Fibroblast of the conjunctiva (primary cell): ENCODE results near the gene ERBIN.
"Not testable (repeated sequence)": the region's sequence is repeated elsewhere in the genome, so short reads cannot be mapped to it uniquely, and the experiment has no call there.

Experiments used
- DNase-seq: peaks from one replicate; pipeline ENCODE4 v3.0.0-alpha.2; 2010; ENCODE audit warnings: low read depth

ERBIN gene

DNA sequence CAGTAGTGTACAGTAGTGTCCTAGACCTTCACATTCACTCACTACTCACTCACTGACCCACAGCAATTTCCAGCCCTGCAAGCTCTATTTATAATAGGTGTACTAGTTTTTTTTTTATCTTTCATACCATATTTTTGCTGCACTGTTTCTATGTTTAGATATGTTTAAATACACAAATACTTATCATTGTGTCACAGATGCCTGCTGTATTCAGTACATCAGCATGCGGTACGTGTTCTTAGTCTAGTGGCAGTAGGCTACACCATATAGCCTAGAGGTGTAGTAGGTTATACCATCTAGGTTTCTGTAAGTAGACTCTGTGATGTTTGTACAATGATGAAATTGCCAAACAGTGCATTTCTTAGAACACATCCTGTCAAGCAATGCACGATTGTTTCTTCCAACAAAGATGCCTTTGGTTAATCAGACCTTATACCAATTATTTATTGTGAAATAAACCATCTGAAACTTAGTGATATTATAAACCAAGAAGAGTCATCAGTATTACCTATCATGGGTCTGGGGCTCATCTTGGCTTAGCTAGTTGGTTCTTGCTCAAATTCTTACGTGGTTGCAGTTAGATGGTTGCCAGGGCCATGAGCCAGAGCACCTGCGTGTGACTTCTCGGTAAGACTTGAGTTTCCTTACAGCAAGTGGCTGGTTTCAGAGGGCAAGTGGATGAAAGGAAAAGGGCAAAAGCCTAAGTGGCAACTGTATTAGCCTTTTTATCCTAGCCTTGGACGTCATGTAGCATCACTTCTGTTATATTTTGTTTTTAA is 41.1 kb downstream of the ERBIN start:
- no peak for DNase-seq

DNA sequence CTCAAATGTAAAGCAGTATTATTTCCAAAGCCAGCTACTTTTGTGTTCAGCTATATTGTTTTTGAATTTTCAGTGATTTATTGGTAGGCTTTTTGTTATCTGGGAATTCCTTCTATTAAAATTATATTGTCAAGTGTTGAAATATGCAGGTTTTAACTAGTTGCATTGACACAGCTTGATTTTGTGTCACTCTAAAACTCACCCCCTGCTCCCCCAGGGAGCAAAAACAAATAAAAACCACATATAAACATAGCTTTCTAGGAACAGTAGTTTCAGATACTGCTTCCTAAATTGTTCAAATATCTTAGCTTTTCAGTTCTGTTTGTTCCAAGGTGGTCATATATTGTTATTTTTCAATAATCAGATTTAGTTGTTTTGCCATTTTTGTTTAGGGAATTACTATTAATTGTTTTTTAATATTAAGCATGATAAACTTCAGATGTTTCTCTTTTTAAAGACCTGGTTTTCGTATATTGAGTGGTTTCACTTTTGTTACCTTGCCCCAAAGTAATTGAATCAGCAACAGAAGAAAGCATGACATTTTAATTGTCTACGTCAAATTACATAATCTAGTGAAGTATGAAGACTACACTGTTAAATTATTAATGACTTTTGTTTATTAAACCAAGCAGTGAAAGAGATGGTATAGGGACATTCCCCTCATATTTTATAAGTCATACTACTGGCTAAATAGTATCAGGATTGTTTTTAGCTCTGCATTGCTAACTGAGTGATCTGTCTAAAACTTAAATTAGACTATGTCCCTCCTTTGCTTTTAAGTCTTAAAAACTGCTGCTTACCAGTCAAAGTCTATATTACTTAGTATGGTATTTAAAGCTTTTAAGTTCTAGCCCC is 43.4 kb downstream of the ERBIN start:
- no peak for DNase-seq

DNA sequence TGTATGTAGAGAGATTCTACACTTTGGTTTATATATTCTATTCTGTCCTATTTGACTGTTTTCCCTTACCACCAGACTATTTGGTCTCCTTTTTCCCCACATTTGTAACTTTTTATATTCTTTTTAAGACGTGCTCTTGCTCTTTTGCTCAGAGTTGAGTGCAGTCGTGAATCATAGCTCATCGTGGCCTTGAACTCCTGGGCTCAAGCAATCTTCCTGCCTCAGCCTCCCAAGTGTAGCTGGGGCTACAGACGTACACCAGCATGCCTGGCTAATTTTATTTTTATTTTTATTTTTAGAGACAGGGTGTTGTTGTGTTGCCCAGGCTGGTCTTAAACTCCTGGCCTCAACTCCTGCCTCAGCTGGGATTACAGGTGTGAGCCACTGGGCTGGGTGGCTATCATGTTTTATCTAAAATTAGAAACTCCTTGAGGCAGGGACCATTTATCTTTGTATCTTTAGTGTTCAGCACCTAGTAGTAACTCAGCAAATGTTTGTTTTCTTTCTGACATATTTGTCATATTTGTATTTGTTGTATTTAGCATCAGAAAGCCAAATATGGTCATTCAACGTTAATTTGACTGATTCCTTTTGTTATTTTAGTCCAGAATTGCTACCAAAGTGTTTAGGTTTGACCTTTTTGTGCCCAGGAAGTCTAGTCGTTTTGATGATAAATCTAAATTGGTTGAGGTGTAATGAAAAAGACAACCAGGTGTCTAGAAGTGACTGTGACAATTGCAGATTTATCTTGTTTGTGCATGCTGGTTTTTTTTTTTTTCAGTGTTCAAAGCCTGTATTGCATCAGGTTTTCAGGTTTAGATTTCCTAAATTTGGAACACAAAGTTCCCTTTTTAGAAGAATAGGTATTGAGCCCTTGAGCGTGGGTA is 44.3 kb downstream of the ERBIN start:
- no peak for DNase-seq

DNA sequence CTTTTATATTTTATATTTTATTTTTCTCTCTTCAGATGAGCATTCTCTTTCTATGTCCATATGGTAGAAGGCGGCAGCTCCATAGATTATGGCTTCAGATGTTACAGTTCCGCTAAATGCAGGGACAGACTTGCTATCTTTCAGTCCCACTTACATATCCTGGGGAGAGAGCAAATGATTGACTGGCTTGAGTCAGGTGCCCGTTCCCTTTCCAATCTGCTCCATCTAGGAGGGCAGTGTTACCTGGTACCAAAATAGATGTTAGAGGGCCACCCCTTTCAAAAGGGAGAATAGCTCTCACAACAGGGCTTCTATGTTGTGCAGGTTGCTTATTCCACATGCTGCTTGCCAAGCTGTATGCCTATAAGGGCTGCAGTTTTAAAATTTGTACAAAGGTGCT is 45.3 kb downstream of the ERBIN start:
- no peak for DNase-seq

DNA sequence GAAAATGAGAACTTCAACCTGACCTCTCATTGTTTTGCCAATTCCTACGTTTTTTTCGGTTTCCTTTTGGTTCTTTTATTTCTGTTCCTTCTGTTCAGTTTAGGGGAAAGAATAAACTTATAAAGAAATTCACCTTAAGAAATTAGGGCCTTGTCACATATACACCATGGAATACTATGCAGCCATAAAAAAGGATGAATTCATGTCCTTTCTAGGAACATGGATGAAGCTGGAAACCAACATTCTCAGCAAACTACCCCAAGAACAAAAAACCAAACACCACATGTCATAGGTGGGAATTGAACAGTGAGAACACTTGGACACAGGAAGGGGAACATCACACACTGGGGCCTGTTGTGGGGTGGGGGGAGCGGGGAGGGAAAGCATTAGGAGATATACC is 46.5 kb downstream of the ERBIN start:
- not testable (repeated sequence) for DNase-seq

DNA sequence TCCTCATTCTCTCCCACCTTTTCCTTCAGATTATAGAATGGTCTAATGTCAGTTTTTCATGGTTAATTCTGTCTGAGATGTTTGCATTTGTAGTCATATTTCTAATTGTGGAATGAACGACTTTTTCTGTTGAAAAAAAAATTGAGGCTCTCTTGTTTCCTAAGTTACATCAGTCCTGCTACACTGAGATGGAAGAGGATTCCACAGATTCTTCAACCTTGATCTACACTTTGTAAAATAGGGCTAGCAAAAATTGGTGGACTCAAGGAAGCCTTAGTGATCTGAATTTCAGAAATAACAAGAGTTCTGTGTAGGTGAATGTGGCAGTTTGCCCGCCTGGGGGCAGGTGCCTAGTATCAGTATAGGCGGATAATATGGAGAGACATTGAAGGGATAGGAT is 51.9 kb downstream of the ERBIN start:
- no peak for DNase-seq

DNA sequence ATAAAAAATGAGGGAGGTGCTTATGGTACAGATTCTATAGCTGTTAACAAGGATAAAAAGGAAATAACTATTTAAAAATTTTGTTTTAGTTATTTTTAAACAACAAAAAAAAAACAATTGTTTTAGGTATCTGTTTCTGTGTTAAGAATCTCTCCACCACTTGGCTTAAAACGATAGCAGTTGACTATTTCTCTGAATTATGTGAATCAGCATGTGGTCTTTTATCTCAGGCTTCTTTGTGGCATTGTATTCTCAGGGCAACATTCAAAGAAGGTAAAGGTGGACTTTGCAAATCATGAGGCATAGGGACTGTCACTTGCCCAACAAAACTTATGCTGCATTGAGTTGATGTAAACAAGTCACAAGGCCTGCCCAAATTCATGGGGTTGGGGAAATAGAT is 55.2 kb downstream of the ERBIN start:
- no peak for DNase-seq

DNA sequence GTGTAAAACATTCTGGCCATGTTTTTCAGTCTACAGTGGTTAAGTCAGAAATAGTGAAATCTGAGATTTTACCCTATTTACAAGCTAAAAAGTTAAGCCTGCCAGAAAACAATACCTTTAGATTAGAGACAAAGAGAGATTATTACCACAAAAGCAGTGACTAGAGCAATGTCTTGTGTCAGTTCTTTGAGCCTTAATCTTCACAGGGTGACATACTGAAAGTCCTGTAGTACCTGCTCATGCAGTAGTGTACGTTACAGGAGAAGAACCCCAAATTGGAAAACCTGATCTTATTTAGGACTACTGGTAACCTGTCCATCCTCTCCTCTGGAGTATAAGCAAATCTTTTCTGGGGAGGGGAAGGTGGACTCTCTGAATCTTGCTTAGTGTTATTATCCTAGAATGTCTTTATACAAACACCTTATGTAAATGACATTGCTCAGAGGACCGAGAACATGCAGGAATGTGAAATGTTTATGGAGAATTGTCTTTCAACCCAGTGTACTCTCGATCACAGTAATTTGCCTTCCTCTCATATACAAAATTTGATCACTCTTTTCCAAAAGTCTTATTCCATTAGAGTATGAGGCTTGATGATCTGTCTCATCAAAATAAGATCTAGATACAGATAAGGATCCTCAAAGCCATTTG is 55.7 kb downstream of the ERBIN start:
- no peak for DNase-seq

DNA sequence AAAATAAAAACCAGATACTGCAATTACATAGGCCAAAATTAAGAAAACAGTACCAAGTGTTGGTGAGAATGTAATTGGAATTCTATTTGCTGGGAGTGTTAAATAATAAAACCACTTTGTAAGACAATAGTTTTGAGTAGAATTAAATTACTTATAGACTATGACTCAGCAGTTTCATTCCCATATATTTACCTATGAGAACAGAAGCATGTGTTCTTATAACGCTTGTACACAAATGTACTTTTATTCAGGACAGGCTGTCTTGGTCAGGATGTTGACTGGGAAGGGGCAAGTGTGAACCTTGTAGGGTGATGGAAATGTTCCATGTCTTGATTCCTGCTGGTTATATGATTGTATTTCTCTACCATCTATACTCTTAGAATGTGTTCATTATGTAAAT is 56.3 kb downstream of the ERBIN start:
- no peak for DNase-seq

DNA sequence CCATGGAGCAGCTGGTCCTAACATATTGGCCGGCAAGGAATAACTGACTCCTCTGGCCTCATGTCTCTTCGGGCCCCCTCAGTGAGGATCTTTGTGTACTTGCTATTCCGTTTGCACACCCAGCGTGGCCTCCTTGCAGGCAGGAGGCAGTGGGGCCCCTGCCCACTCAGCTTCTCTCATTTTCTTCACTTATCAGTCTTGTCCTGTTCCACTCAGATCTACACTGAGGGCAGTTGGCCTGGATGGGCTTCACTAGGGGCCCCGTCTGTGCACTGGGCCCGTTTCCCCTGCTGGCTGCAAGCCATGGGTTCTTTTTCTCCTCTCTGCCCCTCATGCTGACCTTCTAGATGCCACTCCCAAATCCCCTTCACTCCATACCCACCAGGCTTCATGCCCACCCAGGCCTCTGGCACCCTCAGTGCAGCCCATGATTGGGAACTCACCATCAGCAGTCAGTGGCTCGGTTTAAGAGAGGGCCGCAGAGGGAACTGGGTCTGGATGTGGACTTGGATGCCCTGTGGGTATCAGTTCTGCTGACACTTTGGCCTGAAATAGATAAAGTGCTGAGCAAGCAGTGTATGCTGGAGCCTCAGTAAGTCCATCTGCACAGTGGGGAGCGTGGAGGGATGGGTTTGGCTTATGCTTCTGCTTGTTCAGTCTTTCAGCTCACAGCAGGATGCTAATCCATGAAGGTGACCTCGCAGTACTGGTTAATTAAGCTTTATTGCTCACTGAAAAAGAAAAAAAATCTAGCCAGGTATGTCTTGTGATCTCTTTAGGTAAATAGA is 57.9 kb downstream of the ERBIN start:
- DNase-seq, result no peak

DNA sequence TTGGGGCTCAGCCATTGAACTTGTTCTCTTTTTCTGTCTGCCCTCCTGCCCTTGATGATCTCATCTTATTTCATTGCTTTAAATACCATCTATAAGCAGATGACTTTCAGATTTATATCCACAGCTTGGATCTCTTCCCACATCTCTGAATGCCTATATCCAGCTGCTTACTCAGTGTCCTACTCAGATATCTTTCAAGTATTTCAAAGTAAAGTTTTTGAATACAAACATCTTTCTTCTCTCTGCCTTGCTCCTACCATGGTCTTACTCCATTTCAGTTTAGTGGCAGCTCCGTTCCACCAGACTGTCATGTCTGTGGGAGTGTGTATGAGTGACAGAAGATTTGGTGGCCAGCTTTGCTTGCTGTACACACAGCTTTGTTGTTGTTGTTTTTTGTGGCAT is 59.7 kb downstream of the ERBIN start:
- peak; percentile 49 for DNase-seq

DNA sequence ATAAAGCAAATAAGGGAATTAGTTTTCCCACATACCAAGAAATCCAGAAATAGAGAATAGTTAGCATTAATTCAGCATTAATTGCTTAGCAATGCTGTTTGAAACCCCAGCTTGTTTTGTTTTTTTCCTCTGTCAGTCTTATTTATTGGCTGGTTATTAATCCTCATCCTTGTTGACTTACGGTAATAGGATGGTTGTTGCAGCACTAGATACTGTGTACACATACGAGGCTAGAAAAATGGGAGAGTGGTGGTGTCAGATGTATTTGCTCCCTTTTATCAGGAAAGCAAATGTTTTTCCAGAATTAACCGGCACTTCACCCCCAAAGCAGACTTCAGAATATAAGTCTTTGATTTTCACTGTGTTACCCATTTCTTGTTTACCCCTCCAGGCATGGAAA is 60.4 kb downstream of the ERBIN start:
- DNase-seq, result no peak

DNA sequence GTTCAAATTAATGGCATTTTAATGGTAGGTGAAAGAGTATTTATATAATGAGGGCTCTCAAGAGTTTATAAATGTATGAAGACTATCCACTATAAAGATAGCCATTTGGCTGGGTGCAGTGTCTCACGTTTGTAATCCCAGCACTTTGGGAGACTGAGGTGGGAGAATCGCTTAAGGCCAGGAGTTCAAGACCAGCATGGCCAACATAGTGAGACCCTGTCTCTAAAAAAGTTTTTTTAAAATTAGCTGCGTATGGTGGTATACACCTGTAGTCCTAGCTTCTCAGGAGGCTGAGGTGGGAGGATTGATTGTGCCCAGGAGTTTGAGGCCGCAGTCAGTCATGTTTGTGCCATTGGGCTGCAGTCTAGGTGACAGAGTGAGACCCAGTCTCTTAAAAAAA is 61.6 kb downstream of the ERBIN start:
- no peak for DNase-seq

DNA sequence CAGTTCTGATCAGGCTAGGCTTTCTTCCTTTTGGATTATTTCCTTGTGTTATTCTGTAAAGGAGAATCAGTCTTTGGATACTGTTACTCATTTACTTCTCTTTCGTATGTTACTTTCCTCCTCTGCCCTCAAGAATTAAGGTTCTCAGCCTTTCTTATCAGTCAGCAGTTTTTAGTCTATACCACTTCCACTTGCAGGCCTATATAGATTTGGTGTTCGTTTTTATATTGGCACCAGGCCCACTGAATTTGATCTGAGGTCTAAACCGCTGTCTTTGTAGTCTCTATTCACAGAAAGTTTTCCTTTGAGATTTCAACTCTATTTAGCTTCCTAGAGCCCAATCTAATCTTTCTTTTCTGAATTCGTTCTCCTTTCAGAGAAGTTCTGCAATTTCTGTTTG is 62.8 kb downstream of the ERBIN start:
- no peak for DNase-seq

DNA sequence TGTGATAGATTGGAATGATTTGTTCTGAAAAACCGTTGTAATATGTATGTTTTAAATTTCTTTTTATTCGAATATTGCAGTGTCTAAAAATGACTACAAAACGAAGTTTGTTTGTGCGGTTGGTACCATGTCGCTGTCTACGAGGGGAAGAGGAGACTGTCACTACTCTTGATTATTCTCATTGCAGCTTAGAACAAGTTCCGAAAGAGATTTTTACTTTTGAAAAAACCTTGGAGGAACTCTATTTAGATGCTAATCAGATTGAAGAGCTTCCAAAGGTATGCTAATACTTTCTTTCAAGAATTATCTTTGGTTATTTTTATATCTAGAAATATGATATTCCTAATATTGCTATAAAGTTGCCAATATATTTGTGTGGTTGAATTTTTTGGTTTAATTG is 66.3 kb downstream of the ERBIN start:
- DNase-seq, result no peak

DNA sequence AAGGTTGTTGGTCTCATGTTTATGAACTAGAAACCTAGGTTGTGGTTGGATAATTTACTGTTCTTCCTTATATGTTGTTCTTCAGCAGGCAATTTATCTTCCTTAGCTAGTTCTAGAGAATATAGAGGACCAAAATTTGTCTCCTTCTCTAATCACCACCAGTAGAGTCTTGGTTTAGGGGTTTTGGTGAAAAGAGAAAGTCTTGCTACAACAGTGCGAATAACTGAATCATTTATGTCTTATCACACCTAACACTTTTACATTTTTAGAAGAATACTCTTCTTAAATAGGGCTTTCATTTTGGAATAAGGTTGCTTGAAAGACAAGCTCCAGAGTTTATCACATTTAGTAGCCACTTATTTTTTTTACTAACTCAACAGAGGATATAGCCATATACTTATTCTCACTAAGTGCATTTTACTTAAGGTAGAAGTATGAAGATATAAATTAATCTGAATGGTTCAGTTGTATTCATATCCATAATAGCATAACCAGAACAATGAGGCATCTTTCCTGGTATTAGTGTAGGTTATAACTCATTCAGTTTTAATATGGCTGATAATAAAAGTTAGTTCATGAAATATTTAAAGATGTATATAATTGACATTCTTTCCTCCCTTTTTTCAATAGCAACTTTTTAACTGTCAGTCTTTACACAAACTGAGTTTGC is 67.9 kb downstream of the ERBIN start:
- DNase-seq, result no peak

DNA sequence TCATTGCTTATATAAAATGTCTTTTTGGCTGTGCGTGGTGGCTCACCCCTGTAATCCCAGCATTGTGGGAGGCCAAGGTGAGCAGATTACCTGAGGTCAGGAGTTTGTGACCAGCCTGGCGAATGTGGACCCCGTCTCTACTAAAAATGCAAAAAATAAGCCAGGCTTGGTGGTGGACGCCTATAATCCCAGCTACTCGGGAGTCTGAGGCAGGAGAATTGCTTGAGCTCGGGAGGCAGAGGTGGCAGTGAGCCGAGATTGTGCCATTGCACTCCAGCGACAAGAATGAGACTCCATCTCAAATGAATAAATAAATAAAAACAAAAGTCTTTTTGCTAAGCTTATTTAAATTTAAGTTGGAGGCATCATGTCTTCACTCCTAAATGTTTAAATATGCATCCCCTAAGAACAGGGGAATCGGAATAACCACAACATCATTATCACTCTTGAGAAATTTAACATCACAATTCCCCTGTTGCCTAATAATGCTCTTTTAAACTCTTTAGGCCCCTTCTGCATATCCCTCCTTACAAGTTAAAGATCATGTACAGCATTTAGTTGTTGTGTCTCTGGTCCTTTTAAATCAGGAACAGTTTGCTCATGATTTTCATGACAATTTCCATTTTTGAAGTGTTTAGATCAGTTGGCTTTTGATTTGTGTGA is 72.8 kb downstream of the ERBIN start:
- no peak for DNase-seq

DNA sequence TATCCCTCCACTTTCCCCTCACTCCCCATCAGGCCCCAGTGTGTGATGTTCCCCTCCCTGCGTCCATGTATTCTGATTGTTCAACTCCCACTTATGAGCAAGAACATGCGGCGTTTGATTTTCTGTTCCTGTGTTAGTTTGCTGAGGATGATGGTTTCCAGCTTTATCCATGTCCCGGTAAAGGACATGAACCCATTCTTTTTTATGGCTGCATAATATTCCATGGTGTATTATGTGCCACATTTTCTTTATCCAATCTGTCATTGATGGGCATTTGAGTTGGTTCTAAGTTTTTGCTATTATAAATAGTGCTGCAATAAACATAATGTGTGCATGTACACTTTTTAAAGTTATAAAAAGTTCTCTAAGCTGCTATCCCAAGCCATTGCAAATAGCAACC is 75.6 kb downstream of the ERBIN start:
- DNase-seq, result no peak

DNA sequence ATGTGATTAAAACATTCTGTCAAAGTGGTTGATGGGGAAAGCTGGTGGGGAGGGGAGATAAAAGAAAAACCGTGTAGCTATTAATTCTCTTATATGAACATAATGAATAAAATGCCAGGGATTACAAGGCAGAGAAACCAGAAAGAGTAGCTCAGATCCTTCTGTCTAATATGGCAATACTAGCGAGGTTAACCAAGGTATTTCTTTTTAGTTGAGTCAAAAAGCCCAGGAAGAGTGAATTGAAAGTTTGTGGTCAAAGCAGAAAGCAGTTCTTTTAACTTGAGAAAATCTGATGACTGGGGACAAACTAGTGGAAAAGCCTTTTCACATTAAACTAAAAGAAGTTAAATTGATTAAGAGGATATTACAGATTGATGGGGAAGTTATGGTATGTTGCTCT is 76.0 kb downstream of the ERBIN start:
- DNase-seq, result no peak

DNA sequence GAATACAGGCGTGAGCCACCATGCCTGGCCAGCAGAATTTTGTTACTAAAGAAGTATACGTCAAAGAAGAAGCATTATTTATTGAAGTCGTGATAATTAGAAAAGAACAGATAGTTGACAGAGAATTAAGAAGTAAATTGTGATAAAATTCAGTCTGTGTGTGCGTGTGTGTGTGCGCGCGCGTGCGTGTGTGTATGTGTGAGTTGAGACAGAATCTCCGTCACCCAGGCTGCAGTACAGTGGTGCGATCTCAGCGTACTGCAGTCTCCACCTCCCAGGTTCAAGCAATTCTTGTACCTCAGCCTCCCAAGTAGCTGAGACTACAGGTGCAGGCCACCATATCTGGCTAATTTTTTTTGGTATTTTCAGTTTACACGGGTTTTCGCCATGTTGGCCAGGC is 77.8 kb downstream of the ERBIN start:
- DNase-seq, result no peak
